Heart right ventricle (tissue), 16 donors: ENCODE measurements around the gene PCAT7. TPM values are rescaled to one million over a fixed set of nuclear protein-coding genes. Genes with fewer than 3 reads are reported as not detected.

Experiments used
- ATAC-seq, 8 donors: fragments of 200-7000 bp; cut with Tn5 transposase; one replicate each; pipeline ENCODE4 v1.9.1; 2020; ENCODE audit warnings: mild to moderate bottlenecking in 8 of 8, moderate library complexity in 8 of 8, moderate number of reproducible peaks in 1 of 8
- DNase-seq, 2 donors: peaks; one replicate each; pipeline ENCODE4 v3.0.0-alpha.2; 2020
- H3K27ac ChIP-seq, 10 donors: fragments of 200-600 bp; sonication (generic) in 2 of 10; one replicate each; pipeline versions ENCODE4 v1.5.0 to v1.8.0; 2020 to 2022; ENCODE audit warnings: mild to moderate bottlenecking in 3 of 10
- H3K27me3 ChIP-seq, 7 donors: fragments of 200-600 bp; one replicate each; pipeline ENCODE4 v1.8.0; 2021 to 2022; ENCODE audit warnings: mild to moderate bottlenecking in 2 of 7
- H3K36me3 ChIP-seq, 9 donors: fragments of 200-600 bp; sonication (generic) in 1 of 9; one replicate each; pipeline versions ENCODE4 v1.5.0 to v1.8.0; 2020 to 2022; ENCODE audit warnings: mild to moderate bottlenecking in 2 of 9
- H3K4me1 ChIP-seq, 9 donors: fragments of 200-600 bp; sonication (generic) in 1 of 9; one replicate each; pipeline versions ENCODE4 v1.5.0 to v1.8.0; 2020 to 2022; ENCODE audit warnings: mild to moderate bottlenecking in 4 of 9
- H3K4me3 ChIP-seq, 10 donors: fragments of 200-600 bp; sonication (generic) in 2 of 10; one replicate each; pipeline versions ENCODE4 v1.5.0 to v1.8.0; 2020 to 2022; ENCODE audit warnings: mild to moderate bottlenecking in 7 of 10, moderate library complexity in 2 of 10
- H3K9me3 ChIP-seq, 11 donors: fragments of 200-600 bp in 10 of 11; sonication (generic) in 2 of 11; one replicate each; pipeline versions ENCODE4 v1.5.0 to v1.8.0; 2013 to 2022; ENCODE audit warnings: mild to moderate bottlenecking in 2 of 11, control low read depth in 1 of 11, moderate library complexity in 1 of 11
- WGBS, 2 donors: extraction: QIAGEN DNeasy Blood & Tissue Kit; methylation state at CpG; one replicate each; pipeline ENCODE4 v1.1.7; 2013; ENCODE audit warnings: inconsistent platforms in 1 of 2; 5-methylcytosine and 5-hydroxymethylcytosine counted together
- intact Hi-C, 10 donors: fragments of 100-400 bp; cut with DNase I; formaldehyde crosslinking; loops; one replicate each; pipeline versions ENCODE4 v1.11.1 to v1.14.2; 2022
- polyA plus RNA-seq, 2 donors: library from polyadenylated mRNA; stranded (reverse); fragments of 200-250 nt; gene quantifications; one replicate each; pipeline ENCODE4 v1.2.3, GENCODE V29; 2013
- total RNA-seq, 10 donors: library from RNA; stranded (reverse); fragmentation: NEBNext Ultra II Directional in 3 of 10; extraction: Animal tissue kit (Norgen Biotek cat#: 25700) in 3 of 10; gene quantifications; one replicate each; pipeline versions ENCODE4 v1.2.1 to v1.2.4, GENCODE V29; 2021 to 2023
- TF ChIP-seq, protein P1 (sequence below), 9 donors: fragments of 200-600 bp; sonication (generic) in 2 of 9; IDR thresholded peaks; one replicate each; pipeline versions ENCODE4 v1.5.0 to v1.8.0; 2021 to 2022; ENCODE audit warnings: antibody characterized with exemption in 9 of 9, mild to moderate bottlenecking in 5 of 9, moderate library complexity in 1 of 9
- donor health status: Arrhythmogenic right ventricular cardiomyopathy.
- donor health status: ischemic (EF 13 %, LVEDD 7.1; RV severe dilation, severe dysfunction).
- donor health status: healthy with polysubstance abuse.
- donor health status: DM: no; HTN: yes; CAD: no.
- donor health status: DM: no; HTN: no; CAD: no.
- donor health status: ischemic (EF 25% LVEDD 6.9; RV normal size, moderate dysfunction).
- donor health status: ischemic (EF 25% LVEDD 5.7; RV mildly dilated, moderate dysfunction).
- donor health status: healthy.
- donor health status: DM: yes; HTN: yes; CAD: no.
- donor health status: Ischemic cardiomyopathy.
- donor health status: ischemic (EF 35%, LVEDD 5.7; RV mildly dilated, moderate dysfunction).
- donor health status: nonischemic (EF 11% LVEDD 7.7; RV severe dilation, severe dysfunction).
- donor health status: DM: yes; HTN: yes; CAD: no.
- donor health status: PGD.
- donor health status: ischemic (EF 29% LVEDD 5.4; RV normal size, mild dysfunction).
- donor health status: nonischemic (EF 23%, LVEDD 6.1; RV moderate dilation, normal function).

The PCAT7 gene
- total and polyA plus RNA-seq, 12 donors = 0.13 TPM; not detected in 10

DNA sequence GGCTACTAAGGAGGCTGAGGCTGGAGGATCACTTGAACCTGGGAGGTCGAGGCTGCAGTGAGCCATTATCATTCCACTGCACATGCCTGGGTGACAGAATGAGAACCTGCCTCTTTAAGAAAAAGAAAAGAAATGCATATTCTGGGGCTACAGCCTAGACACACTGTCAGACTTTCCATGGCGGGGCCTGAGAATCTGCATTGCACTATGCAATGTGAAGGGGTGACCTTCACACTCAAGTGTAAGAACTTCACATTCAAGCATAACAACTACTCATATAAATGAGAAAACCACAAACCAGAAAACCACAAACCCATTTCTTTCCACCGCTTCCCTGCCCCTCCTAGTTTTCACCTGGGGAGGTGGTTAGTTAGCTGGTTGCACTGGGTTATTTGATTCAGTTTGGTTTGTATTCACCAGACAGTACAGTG is 56.8 kb downstream of the PCAT7 start:
- WGBS, 2 donors = 88 to 91% methylated on average over 3 of the region's 3 CpGs
- TF ChIP-seq, protein P1, sequence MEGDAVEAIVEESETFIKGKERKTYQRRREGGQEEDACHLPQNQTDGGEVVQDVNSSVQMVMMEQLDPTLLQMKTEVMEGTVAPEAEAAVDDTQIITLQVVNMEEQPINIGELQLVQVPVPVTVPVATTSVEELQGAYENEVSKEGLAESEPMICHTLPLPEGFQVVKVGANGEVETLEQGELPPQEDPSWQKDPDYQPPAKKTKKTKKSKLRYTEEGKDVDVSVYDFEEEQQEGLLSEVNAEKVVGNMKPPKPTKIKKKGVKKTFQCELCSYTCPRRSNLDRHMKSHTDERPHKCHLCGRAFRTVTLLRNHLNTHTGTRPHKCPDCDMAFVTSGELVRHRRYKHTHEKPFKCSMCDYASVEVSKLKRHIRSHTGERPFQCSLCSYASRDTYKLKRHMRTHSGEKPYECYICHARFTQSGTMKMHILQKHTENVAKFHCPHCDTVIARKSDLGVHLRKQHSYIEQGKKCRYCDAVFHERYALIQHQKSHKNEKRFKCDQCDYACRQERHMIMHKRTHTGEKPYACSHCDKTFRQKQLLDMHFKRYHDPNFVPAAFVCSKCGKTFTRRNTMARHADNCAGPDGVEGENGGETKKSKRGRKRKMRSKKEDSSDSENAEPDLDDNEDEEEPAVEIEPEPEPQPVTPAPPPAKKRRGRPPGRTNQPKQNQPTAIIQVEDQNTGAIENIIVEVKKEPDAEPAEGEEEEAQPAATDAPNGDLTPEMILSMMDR (IDR thresholded peaks at IDR 0.05) = no peak
- no peaks in the 10 kb centered on the region for H3K4me1 ChIP-seq
- intact Hi-C loops = no loop called here
- H3K27me3 ChIP-seq = peaks cover 0 to 18% (median 7%) of the 10 kb centered on the region in 7 donors
- H3K36me3 ChIP-seq = no peaks in the 10 kb centered on the region
- ATAC-seq (no peak), DNase-seq (no peak)
- no peak overlapping the region for H3K4me3 ChIP-seq
- H3K9me3 ChIP-seq = no peaks in the 10 kb centered on the region
- H3K27ac ChIP-seq = no peak overlapping the region

- intact Hi-C loops = no loop called here
- ATAC-seq (no peak), DNase-seq (no peak)
- no peaks in the 10 kb centered on the region for H3K9me3 ChIP-seq
- no peak overlapping the region for H3K27ac ChIP-seq
- 87 to 89% methylated on average over 7 of the region's 7 CpGs for WGBS, 2 donors
- TF ChIP-seq, protein P1 (IDR thresholded peaks at IDR 0.05) = no peak
- peaks cover 0 to 18% (median 7%) of the 10 kb centered on the region in 7 donors for H3K27me3 ChIP-seq
- H3K4me1 ChIP-seq = no peaks in the 10 kb centered on the region
- H3K4me3 ChIP-seq = no peak overlapping the region
- H3K36me3 ChIP-seq = no peaks in the 10 kb centered on the region
Observed at GRCh38 chr9:94612071-94612470, 57.2 kb downstream of the PCAT7 start.

- DNase-seq (no peak), ATAC-seq (no peak)
- Histone ChIP-seq H3K36me3 (no peaks in the 10 kb centered on the region), H3K27me3 (peaks cover 0 to 14% (median 7%) of the 10 kb centered on the region in 7 donors), H3K9me3 (no peaks in the 10 kb centered on the region), H3K4me3 (no peak overlapping the region), H3K4me1 (no peaks in the 10 kb centered on the region), H3K27ac (no peak overlapping the region)
- intact Hi-C loops = no loop called here
- TF ChIP-seq, protein P1 (IDR thresholded peaks at IDR 0.05) = no peak
- WGBS, 2 donors = 78% methylated on average over 3 of the region's 3 CpGs
Observed at GRCh38 chr9:94613003-94613402, 58.1 kb downstream of the PCAT7 start.

DNA sequence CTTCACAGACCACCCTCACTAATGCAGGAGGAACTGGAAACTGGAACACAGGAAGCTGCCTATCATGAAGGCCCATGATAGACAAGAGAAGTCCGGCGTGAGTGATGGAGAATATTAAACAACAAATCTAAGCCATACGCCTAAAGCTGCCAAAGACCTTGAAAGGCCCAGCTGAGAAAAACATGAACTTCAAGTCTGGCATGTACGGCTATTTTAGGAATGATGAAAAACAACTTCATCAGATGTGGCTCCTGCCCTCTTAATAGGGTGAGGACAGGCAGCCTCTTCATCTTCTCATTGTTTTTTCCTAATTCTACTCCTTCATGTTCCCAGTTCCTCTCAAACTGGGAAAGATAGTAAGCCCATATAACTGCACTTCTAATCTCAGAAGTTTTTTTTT is 64.1 kb downstream of the PCAT7 start:
- ATAC-seq = no peak
- no peaks in the 10 kb centered on the region for H3K4me1 ChIP-seq
- H3K4me3 ChIP-seq = no peak overlapping the region
- no peaks in the 10 kb centered on the region for H3K27me3 ChIP-seq
- H3K27ac ChIP-seq = no peak overlapping the region
- intact Hi-C loops = no loop called here
- TF ChIP-seq, protein P1 (IDR thresholded peaks at IDR 0.05) = no peak
- no peaks in the 10 kb centered on the region for H3K36me3 ChIP-seq
- no peak for DNase-seq
- H3K9me3 ChIP-seq = no peaks in the 10 kb centered on the region
- WGBS, 2 donors = 31 to 36% methylated on average over 4 of the region's 4 CpGs

Other genes with a start within 250 kb of the PCAT7 start
- not detected for gene NUTM2F, start 226.4 kb upstream of the PCAT7 start, total RNA-seq
- under 1 TPM in 1 of 2 donors, not detected in 1; 0.01 TPM for gene NUTM2F, start 226.4 kb upstream of the PCAT7 start, polyA plus RNA-seq
- gene FBP2, start 38.7 kb downstream of the PCAT7 start, total RNA-seq = under 1 TPM in 1 of 10 donors, not detected in 9; 0.51 TPM
- under 1 TPM in 1 of 2 donors, not detected in 1; 0.04 TPM for gene FBP2, start 38.7 kb downstream of the PCAT7 start, polyA plus RNA-seq
- gene FBP1, start 84.4 kb downstream of the PCAT7 start, total RNA-seq = 1 to 10 TPM in 3 of 10 donors, under 1 TPM in 7; 0.16 to 9.7 (median 0.52) TPM
- 1 to 10 TPM in 1 of 2 donors, under 1 TPM in 1; 0.51 to 2.0 TPM for gene FBP1, start 84.4 kb downstream of the PCAT7 start, polyA plus RNA-seq
- gene AOPEP, start 171.6 kb downstream of the PCAT7 start, total RNA-seq = 100 to 1,000 TPM; 133 to 250 (median 161) TPM
- gene AOPEP, start 171.6 kb downstream of the PCAT7 start, polyA plus RNA-seq = 100 to 1,000 TPM; 110 to 192 TPM